ENCODE measurements around the gene KLK8.

DNA sequence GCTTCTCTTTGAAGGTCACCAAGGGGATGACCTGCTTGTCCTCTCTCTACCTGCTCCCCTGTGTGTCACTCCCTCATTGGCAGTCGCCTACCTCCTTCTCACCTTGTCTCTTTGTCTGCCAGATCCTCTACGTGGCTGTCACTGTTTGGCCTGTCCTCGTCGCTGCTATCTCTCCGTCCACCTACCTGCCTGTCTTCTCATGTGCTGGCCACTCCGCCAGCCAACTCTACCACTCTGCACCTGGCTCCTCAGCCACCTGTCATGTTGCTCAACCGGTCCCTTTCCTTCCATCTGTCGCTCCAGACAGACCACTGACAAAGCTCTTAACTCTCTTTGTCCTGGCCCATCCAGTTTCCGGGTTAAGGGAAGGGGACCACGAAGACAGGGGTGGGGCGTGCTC, 33.3 kb upstream of the KLK8 start, which contains the start of gene KLK12:
- TF ChIP-seq EP300 (IDR thresholded peaks at IDR 0.05) (no peak), POLR2A (IDR thresholded peaks at IDR 0.05; ENCODE audit: low read length) (no peak), ZSCAN20 (CRISPR knock-in tag; IDR thresholded peaks at IDR 0.05) (no peak), CHD2 (IDR thresholded peaks at IDR 0.05; ENCODE audit: low read length, partially characterized antibody) (no peak), RARB (CRISPR knock-in tag; IDR thresholded peaks at IDR 0.05) (no peak), FOSL2 (IDR thresholded peaks at IDR 0.05) (no peak), FOSL2 (CRISPR knock-in tag; IDR thresholded peaks at IDR 0.05) (no peak), KDM1A (IDR thresholded peaks at IDR 0.05; ENCODE audit: low read depth) (no peak), CEBPB (IDR thresholded peaks at IDR 0.05) (no peak)
- TF ChIP-seq, protein P1, sequence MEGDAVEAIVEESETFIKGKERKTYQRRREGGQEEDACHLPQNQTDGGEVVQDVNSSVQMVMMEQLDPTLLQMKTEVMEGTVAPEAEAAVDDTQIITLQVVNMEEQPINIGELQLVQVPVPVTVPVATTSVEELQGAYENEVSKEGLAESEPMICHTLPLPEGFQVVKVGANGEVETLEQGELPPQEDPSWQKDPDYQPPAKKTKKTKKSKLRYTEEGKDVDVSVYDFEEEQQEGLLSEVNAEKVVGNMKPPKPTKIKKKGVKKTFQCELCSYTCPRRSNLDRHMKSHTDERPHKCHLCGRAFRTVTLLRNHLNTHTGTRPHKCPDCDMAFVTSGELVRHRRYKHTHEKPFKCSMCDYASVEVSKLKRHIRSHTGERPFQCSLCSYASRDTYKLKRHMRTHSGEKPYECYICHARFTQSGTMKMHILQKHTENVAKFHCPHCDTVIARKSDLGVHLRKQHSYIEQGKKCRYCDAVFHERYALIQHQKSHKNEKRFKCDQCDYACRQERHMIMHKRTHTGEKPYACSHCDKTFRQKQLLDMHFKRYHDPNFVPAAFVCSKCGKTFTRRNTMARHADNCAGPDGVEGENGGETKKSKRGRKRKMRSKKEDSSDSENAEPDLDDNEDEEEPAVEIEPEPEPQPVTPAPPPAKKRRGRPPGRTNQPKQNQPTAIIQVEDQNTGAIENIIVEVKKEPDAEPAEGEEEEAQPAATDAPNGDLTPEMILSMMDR (IDR thresholded peaks at IDR 0.05) = no peak
- TF ChIP-seq, protein P2, sequence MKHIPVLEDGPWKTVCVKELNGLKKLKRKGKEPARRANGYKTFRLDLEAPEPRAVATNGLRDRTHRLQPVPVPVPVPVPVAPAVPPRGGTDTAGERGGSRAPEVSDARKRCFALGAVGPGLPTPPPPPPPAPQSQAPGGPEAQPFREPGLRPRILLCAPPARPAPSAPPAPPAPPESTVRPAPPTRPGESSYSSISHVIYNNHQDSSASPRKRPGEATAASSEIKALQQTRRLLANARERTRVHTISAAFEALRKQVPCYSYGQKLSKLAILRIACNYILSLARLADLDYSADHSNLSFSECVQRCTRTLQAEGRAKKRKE (CRISPR knock-in tag; IDR thresholded peaks at IDR 0.05; ENCODE audit: low read depth) = no peak
- TF ChIP-seq, protein P3, sequence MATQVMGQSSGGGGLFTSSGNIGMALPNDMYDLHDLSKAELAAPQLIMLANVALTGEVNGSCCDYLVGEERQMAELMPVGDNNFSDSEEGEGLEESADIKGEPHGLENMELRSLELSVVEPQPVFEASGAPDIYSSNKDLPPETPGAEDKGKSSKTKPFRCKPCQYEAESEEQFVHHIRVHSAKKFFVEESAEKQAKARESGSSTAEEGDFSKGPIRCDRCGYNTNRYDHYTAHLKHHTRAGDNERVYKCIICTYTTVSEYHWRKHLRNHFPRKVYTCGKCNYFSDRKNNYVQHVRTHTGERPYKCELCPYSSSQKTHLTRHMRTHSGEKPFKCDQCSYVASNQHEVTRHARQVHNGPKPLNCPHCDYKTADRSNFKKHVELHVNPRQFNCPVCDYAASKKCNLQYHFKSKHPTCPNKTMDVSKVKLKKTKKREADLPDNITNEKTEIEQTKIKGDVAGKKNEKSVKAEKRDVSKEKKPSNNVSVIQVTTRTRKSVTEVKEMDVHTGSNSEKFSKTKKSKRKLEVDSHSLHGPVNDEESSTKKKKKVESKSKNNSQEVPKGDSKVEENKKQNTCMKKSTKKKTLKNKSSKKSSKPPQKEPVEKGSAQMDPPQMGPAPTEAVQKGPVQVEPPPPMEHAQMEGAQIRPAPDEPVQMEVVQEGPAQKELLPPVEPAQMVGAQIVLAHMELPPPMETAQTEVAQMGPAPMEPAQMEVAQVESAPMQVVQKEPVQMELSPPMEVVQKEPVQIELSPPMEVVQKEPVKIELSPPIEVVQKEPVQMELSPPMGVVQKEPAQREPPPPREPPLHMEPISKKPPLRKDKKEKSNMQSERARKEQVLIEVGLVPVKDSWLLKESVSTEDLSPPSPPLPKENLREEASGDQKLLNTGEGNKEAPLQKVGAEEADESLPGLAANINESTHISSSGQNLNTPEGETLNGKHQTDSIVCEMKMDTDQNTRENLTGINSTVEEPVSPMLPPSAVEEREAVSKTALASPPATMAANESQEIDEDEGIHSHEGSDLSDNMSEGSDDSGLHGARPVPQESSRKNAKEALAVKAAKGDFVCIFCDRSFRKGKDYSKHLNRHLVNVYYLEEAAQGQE (IDR thresholded peaks at IDR 0.05) = no peak
- TF ChIP-seq, protein P4, sequence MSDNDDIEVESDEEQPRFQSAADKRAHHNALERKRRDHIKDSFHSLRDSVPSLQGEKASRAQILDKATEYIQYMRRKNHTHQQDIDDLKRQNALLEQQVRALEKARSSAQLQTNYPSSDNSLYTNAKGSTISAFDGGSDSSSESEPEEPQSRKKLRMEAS (IDR thresholded peaks at IDR 0.05) = no peak
